Colonic mucosa (tissue), 4 donors: ENCODE results near the gene FOXC2. TPM values are rescaled to one million over a fixed set of nuclear protein-coding genes. Genes with fewer than 3 reads are reported as not detected.

Experiments
- DNase-seq: peaks from one replicate; pipeline ENCODE4 v3.0.0-alpha.2; 2020
- H3K27ac ChIP-seq: fragments of 200-600 bp; one replicate; pipeline ENCODE4 v1.8.0; 2021
- H3K27me3 ChIP-seq: fragments of 200-600 bp; one replicate; pipeline ENCODE4 v1.8.0; 2021
- H3K36me3 ChIP-seq: fragments of 200-600 bp; one replicate; pipeline ENCODE4 v1.8.0; 2021
- H3K4me1 ChIP-seq: fragments of 200-600 bp; one replicate; pipeline ENCODE4 v1.8.0; 2021; ENCODE audit warnings: mild to moderate bottlenecking
- H3K4me3 ChIP-seq: fragments of 200-600 bp; one replicate; pipeline ENCODE4 v1.8.0; 2021
- H3K9ac ChIP-seq, 2 donors: one replicate each; pipeline ENCODE4 v1.7.0; 2013; ENCODE audit warnings: control low read depth in 2 of 2, low read depth in 2 of 2, low read length in 2 of 2
- H3K9me3 ChIP-seq: fragments of 200-600 bp; one replicate; pipeline ENCODE4 v1.8.0; 2021
- CTCF ChIP-seq: fragments of 200-600 bp; IDR thresholded peaks from one replicate; pipeline ENCODE4 v1.8.0; 2022; ENCODE audit warnings: antibody characterized with exemption, mild to moderate bottlenecking
- intact Hi-C: fragments of 100-400 bp; cut with DNase I; formaldehyde crosslinking; loops from one replicate; pipeline ENCODE4 v1.14.1; 2022
- total RNA-seq, 2 donors: library from RNA; stranded (reverse); fragmentation: NEBNext Ultra II Directional in 1 of 2; extraction: Animal tissue kit (Norgen Biotek cat#: 25700) in 1 of 2; gene quantifications; one replicate each; pipeline ENCODE4 v1.2.1, GENCODE V29; 2021
- donor health status: healthy.
- donor health status: DM: no; HTN: no; CAD: no.
- donor health status: DM: no; HTN: no; CAD: no.

The FOXC2 gene
- total RNA-seq, 2 donors from 2014 or later, result 0.11 to 0.22 TPM

- intact Hi-C loops, result loop anchor here (10.0 kb wide), 1 partner anchor 701 kb away; no protein-coding TSS in a partner anchor
- no peak for DNase-seq
- TF ChIP-seq CTCF, result no peak
These were observed 40.9 kb upstream of the FOXC2 start for GRCh38 chr16:86525696-86526095.

GRCh38 chr16:86527366-86527765 lies 39.3 kb upstream of the FOXC2 start:
- intact Hi-C loops, result loop anchor here (10.0 kb wide), 1 partner anchor 703 kb away; no protein-coding TSS in a partner anchor
- Histone ChIP-seq H3K4me3 (no peak overlapping the region), H3K4me1 (no peaks in the 10 kb centered on the region), H3K27ac (no peak overlapping the region), H3K36me3 (no peaks in the 10 kb centered on the region), H3K27me3 (no peaks in the 10 kb centered on the region), H3K9ac (no peak overlapping the region), H3K9me3 (no peaks in the 10 kb centered on the region)
- no peak for DNase-seq
- TF ChIP-seq CTCF, result no peak

More at GRCh38 chr16:86525696-86526095, 40.9 kb upstream of the FOXC2 start:
- Histone ChIP-seq H3K27ac (no peak overlapping the region), H3K4me1 (no peaks in the 10 kb centered on the region), H3K4me3 (no peak overlapping the region), H3K9me3 (no peaks in the 10 kb centered on the region), H3K27me3 (no peaks in the 10 kb centered on the region), H3K9ac (no peak overlapping the region), H3K36me3 (no peaks in the 10 kb centered on the region)

- intact Hi-C loops, result loop anchor here (10.0 kb wide), 1 partner anchor 703 kb away; no protein-coding TSS in a partner anchor
- Histone ChIP-seq H3K9ac (no peak overlapping the region), H3K27ac (no peak overlapping the region), H3K9me3 (no peaks in the 10 kb centered on the region), H3K4me3 (no peak overlapping the region), H3K36me3 (no peaks in the 10 kb centered on the region), H3K27me3 (no peaks in the 10 kb centered on the region), H3K4me1 (no peaks in the 10 kb centered on the region)
- TF ChIP-seq CTCF, result no peak
- DNase-seq, result no peak
These were observed 38.3 kb upstream of the FOXC2 start for GRCh38 chr16:86528061-86528929.

- H3K4me1 ChIP-seq, result no peaks in the 10 kb centered on the region
- H3K4me3 ChIP-seq, result no peak overlapping the region
- H3K27ac ChIP-seq, result no peak overlapping the region
- no peak for TF ChIP-seq CTCF
- no peaks in the 10 kb centered on the region for H3K9me3 ChIP-seq
- intact Hi-C loops, result loop anchor here (10.0 kb wide), 1 partner anchor 704 kb away; no protein-coding TSS in a partner anchor
- no peaks in the 10 kb centered on the region for H3K27me3 ChIP-seq
- DNase-seq, result no peak
- no peak overlapping the region for H3K9ac ChIP-seq
- no peaks in the 10 kb centered on the region for H3K36me3 ChIP-seq
These were observed 37.5 kb upstream of the FOXC2 start for GRCh38 chr16:86529160-86529559.

GRCh38 chr16:86530251-86531190 lies 36.1 kb upstream of the FOXC2 start:
- Histone ChIP-seq H3K9ac (no peak overlapping the region), H3K27ac (no peak overlapping the region), H3K9me3 (no peaks in the 10 kb centered on the region), H3K36me3 (no peaks in the 10 kb centered on the region), H3K27me3 (no peaks in the 10 kb centered on the region), H3K4me1 (no peaks in the 10 kb centered on the region), H3K4me3 (no peak overlapping the region)
- DNase-seq, result no peak
- no peak for TF ChIP-seq CTCF
- intact Hi-C loops, result no loop called here
